GM06990 (cell line): ENCODE data around the gene ZGLP1.

ENCODE experiments used
- DNase-seq: peaks from one replicate; pipeline ENCODE4 v3.0.0-alpha.2; 2011; ENCODE audit not compliant: insufficient read length; ENCODE audit errors: extremely low read depth
- H3K27me3 ChIP-seq: replicated peaks from 2 replicates; pipeline ENCODE4 v1.6.0; 2011; ENCODE audit warnings: low read length; ENCODE audit not compliant: control insufficient read depth, insufficient read depth
- H3K36me3 ChIP-seq: 2 replicates; pipeline ENCODE4 v1.5.1; 2011; ENCODE audit warnings: low read length; ENCODE audit not compliant: control insufficient read depth, insufficient read depth
- H3K4me3 ChIP-seq: replicated peaks from 2 replicates; pipeline ENCODE4 v1.5.1; 2011; ENCODE audit warnings: low read depth, mild to moderate bottlenecking, control low read depth, low read length
- TF ChIP-seq, protein P1 (sequence below): IDR thresholded peaks from 2 replicates; pipeline ENCODE4 v1.5.1; 2011; ENCODE audit warnings: low read length, control low read depth, mild to moderate bottlenecking, inconsistent platforms; ENCODE audit not compliant: insufficient read depth, poor library complexity, severe bottlenecking

ZGLP1 gene

DNA sequence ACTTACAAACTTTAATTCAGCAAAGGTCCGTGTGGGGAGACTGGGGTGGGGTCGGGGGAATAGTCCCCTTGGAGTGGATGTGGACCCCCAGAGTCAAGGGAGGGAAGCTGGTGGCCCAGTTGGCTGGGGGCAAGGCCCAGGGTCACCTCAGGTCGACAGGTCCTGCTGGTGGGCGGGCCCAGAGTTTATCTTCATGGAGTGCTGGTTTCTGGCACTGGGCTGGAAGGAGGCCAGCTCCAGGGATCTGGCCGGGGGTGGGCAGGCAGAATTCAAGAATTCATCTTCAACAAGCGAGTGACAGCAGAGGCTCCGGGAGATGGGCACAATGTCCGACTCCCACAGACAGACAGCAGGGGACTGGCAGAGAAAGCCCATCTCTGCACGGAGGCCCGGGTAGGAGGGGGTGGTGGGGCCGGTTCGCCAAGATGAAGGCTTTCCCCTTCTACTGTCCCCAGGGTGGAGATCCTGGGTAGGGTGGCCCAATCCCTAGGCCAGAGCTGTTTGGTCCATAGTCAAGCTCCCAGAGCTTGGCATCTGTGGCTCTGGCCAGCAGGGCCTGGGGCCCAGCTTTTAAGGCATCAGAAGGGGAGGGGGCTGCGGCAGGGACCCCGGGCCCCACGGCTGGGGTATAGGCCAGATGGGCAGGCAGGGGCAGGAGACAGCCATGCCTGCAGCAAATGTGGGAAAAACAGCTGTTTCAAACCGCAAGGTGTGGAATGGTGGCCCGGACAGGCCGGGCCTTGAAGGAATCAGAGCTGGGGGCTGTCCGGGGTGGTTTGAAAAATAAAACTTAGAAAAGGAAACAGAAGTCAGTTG lies 6.8 kb upstream of the ZGLP1 start:
- Histone ChIP-seq H3K36me3 (peaks cover 19% of the 10 kb centered on the region), H3K4me3 (no peak overlapping the region)
- TF ChIP-seq, protein P1, sequence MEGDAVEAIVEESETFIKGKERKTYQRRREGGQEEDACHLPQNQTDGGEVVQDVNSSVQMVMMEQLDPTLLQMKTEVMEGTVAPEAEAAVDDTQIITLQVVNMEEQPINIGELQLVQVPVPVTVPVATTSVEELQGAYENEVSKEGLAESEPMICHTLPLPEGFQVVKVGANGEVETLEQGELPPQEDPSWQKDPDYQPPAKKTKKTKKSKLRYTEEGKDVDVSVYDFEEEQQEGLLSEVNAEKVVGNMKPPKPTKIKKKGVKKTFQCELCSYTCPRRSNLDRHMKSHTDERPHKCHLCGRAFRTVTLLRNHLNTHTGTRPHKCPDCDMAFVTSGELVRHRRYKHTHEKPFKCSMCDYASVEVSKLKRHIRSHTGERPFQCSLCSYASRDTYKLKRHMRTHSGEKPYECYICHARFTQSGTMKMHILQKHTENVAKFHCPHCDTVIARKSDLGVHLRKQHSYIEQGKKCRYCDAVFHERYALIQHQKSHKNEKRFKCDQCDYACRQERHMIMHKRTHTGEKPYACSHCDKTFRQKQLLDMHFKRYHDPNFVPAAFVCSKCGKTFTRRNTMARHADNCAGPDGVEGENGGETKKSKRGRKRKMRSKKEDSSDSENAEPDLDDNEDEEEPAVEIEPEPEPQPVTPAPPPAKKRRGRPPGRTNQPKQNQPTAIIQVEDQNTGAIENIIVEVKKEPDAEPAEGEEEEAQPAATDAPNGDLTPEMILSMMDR = no peak

DNA sequence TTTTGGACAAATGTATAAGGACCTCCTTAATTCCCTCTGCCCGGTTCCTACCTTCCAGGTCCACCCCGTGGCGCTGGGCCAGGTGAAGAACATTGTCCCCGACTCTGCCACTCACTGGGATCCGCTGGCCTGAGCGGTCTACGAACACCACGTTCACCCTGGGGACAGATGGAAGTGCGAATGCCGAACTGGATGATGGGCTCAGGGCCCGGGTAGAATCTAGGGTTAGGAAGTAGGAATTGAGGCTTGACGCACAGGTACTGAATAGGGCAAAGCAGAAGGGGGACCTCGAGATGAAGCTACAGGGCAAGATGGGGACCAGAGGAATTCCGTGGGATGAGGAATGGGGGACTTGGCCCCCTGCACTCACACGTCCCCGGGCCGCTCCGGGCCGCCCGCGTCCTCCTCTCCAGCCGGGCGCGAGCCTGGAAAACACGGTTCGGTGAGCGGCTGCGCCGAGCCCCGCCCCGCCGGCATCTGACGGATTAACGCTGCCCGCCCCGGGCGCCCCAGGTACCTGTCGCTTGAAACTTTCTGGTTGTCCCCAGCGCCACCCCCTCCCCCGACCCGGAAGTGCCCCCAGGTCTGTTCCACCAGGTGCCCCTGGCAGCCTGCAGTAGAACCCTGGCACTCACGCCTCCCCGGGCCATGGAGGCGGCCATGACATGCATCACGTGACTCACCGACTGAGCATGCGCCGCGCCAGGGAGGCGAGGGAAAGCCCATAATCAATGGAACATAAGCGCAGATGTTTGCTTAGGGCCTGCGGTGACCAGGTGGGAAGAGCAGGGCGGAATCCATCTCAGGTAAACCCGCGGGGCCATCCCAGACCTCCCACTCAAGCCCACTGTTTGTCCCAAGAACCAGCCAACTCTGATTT lies 6.0 kb upstream of the ZGLP1 start, which contains the start of gene FDX2:
Gene FDX2 (minus strand): TSS at position 681 of the 880 bp plus-strand sequence. CDS start 19 bp downstream, at position 662.
- no peaks in the 10 kb centered on the region for H3K27me3 ChIP-seq
- peak; percentile 86 for DNase-seq
- TF ChIP-seq, protein P1 = no peak
- H3K4me3 ChIP-seq = peak within 1 kb of the TSS; percentile 76
- peaks cover 16% of the 10 kb centered on the region for H3K36me3 ChIP-seq

More for the DNA sequence above, 6.8 kb upstream of the ZGLP1 start:
- DNase-seq = no peak
- H3K27me3 ChIP-seq = no peaks in the 10 kb centered on the region

DNA sequence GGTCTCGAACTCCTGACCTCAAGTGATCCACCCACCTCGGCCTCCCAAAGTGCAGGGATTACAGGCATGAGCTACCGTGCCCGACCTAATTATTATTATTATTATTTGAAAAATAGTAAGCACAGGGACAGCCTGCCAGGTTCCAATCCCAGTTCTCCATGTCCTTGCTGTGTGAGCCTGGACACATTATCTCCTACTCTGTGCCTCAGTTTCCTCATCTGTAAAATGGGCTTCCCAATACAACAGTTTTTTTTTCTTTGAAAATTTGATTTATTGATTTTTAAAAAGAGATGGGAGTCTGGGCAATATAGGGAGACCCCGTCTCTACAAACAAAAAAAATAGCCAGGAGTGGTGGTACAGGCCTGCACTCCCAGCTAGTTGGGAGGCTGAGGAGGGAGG lies 3.3 kb downstream of the ZGLP1 start:
- DNase-seq = no peak
- Histone ChIP-seq H3K36me3 (no peaks in the 10 kb centered on the region; the same call in none of the 2 replicates), H3K4me3 (no peak overlapping the region), H3K27me3 (no peaks in the 10 kb centered on the region)
- TF ChIP-seq, protein P1 = no peak

DNA sequence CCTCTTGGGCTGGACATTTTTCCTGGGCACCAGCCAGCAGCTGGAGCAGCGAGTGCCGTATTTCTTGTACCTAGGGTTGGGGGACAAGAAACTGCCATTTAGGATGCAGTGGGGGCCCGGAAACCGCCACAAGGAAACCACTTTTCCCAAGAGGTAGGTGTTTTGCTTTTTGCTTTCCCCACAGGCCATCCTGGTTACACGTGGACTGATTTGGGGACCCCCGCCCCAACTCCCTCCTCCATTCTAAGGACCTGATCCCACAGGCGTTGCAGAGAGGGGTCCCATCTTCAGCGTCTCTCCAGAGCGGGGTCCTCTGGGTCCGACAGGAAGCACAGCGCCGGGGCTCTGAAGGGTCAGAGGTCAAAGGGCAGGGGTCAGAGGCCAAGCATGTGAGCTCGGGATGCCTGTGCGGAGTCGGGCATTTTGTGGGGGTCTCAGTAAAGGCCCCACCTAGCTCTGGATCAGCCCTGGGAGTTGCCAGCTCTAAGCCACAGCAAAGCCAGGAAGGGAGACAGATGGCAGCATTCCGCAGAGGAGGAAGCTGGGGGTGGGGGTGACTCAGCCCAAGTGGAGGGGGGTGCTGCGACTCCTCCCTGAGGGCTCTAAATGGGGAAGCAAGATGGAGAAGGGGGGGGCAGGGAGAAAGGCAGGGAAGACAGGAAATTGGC lies 4.3 kb downstream of the ZGLP1 start:
- TF ChIP-seq, protein P1 = no peak
- DNase-seq = no peak
- no peak overlapping the region for H3K4me3 ChIP-seq
- H3K27me3 ChIP-seq = no peaks in the 10 kb centered on the region
- no peaks in the 10 kb centered on the region; the same call in none of the 2 replicates for H3K36me3 ChIP-seq

DNA sequence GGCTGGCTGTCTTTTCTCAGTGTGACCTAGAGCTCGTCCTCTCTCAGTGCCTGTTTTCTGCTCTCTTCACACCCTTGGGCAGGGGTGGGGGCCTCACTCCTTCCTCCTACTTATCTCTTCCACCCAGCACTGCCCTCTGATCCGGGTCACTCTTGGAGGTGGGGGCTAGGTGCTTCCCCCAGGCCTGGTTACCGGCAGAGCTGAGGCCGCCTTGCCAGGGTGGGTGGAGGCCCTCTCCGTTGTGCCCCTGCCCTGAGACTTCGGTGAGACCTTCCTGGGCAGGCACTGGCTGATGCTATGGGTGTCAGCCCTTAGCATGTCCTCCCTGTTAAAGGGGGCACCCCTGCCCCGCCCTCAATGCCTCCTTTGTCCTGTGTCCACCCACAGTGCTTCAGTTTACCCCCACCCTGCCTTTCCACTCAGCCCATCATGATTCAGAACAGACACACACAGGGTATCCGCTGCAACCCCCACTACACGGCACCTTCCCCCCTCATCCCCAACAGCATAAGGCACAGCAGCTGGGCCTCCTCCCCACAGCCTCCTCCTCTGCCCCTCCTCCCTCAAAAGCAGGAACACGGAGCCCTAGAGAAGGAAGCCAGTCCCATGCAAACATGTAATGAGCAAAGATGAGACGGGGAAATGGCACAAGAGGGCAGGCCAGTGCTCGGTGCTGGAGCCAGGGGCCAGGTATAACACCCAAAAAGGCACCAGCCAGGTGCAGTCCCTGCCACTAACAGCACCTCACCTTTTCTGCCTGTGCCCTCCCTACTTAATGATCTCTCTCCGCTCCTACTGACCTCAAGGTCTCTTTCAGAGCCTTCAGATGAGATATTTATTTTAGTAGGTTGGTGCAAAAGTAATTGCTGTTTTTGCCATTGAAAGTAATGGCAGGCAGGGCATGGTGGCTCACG lies 9.8 kb downstream of the ZGLP1 start:
- H3K4me3 ChIP-seq = no peak overlapping the region
- no peaks in the 10 kb centered on the region; the same call in 1 of the 2 replicates for H3K36me3 ChIP-seq
- TF ChIP-seq, protein P1 = no peak
- no peak for DNase-seq
- H3K27me3 ChIP-seq = no peaks in the 10 kb centered on the region
